ENCODE results near the gene MALSU1.

- TF ChIP-seq POLR2AphosphoS5 (IDR thresholded peaks at IDR 0.05; ENCODE audit: low read depth, low read length) (no peak), TAF1 (IDR thresholded peaks at IDR 0.05; ENCODE audit: borderline replicate concordance, low read depth, low read length) (no peak)
Measured at GRCh38 chr7:23256731-23257130, 42.4 kb upstream of the MALSU1 start.
